Osteocyte (in vitro differentiated cells): ENCODE measurements around the gene MINAR1. TPM values are rescaled to one million over a fixed set of nuclear protein-coding genes. Genes with fewer than 3 reads are reported as not detected.

Experiments used
- DNase-seq: peaks from one replicate; pipeline ENCODE4 v3.0.0; 2021; ENCODE audit warnings: mixed read lengths; ENCODE audit not compliant: unreplicated experiment; ENCODE audit errors: extremely low spot score
- H3K27ac Mint-ChIP-seq: one replicate; pipeline ENCODE4 v1.8.0; 2021; ENCODE audit warnings: mild to moderate bottlenecking, mixed read lengths; ENCODE audit not compliant: unreplicated experiment
- H3K27me3 Mint-ChIP-seq: one replicate; pipeline ENCODE4 v1.8.0; 2021; ENCODE audit warnings: mixed read lengths; ENCODE audit not compliant: unreplicated experiment
- H3K36me3 Mint-ChIP-seq: one replicate; pipeline ENCODE4 v1.8.0; 2021; ENCODE audit warnings: mixed read lengths; ENCODE audit not compliant: unreplicated experiment
- H3K4me1 Mint-ChIP-seq: one replicate; pipeline ENCODE4 v1.8.0; 2021; ENCODE audit warnings: mixed read lengths; ENCODE audit not compliant: unreplicated experiment
- H3K4me3 Mint-ChIP-seq: one replicate; pipeline ENCODE4 v1.8.0; 2021; ENCODE audit warnings: mild to moderate bottlenecking, moderate library complexity, mixed read lengths; ENCODE audit not compliant: unreplicated experiment
- H3K9me3 Mint-ChIP-seq: one replicate; pipeline ENCODE4 v1.8.0; 2021; ENCODE audit warnings: mixed read lengths; ENCODE audit not compliant: unreplicated experiment
- total RNA-seq: library from RNA; stranded (reverse); gene quantifications from 2 replicates; pipeline ENCODE4 v1.2.1, GENCODE V29; 2021
- TF ChIP-seq, protein P1 (sequence below): fragments of 200-600 bp; sonication (generic); IDR thresholded peaks from 2 replicates; pipeline ENCODE4 v1.5.0; 2021; ENCODE audit warnings: antibody characterized with exemption, mild to moderate bottlenecking, moderate library complexity

MINAR1 gene
- total RNA-seq, 1 donor from 2014 or later: 2.1 TPM

DNA sequence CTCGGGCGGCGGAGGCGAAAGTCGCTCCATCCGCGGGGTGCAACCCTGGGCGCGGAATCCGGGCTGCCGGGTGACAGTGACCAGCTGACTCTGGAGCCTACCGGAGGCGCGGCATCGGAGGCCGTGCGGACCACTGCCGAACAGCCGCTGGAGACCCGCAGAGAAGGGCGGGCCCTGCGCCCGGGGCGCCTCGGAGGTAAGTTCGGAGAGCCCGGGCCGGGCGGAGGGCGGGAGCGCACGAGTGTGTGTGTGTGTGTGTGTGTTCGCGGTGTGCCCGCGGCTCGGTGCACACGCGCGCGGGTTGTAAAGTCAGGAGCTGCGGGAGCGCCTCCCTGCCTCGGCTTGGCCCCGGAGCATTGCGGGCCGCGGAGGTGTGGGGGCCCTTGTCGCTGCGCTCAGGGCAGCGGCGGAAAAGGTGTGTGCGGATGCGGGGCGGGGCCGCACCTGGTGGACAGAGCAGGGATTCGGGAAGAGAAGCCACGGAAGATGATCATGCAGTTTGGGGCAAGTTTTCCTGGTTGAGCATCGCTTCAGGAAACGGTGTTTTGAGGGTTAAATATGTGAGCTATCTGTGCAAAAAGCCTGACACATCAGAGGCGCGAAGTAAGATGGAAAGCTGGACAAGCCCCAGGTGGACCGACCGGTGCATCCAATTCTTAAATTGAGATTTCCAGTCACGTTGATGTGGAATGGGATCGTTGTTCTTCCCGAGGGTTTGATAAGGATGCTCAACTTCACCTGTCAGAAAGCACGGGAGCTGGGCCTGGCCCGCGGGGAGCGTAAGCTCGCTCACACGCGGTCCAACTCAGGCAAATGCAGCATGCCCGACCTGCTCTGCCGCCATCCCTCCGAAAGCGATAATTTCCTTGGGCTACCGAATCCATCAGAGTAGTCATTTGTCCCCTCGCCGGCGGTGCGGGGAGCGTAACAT, 474 bp downstream of the MINAR1 start:
- TF ChIP-seq, protein P1, sequence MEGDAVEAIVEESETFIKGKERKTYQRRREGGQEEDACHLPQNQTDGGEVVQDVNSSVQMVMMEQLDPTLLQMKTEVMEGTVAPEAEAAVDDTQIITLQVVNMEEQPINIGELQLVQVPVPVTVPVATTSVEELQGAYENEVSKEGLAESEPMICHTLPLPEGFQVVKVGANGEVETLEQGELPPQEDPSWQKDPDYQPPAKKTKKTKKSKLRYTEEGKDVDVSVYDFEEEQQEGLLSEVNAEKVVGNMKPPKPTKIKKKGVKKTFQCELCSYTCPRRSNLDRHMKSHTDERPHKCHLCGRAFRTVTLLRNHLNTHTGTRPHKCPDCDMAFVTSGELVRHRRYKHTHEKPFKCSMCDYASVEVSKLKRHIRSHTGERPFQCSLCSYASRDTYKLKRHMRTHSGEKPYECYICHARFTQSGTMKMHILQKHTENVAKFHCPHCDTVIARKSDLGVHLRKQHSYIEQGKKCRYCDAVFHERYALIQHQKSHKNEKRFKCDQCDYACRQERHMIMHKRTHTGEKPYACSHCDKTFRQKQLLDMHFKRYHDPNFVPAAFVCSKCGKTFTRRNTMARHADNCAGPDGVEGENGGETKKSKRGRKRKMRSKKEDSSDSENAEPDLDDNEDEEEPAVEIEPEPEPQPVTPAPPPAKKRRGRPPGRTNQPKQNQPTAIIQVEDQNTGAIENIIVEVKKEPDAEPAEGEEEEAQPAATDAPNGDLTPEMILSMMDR: no peak
- Mint-ChIP-seq H3K4me3 (peak overlapping the region; percentile 57), H3K4me1 (peaks cover 10% of the 10 kb centered on the region)

DNA sequence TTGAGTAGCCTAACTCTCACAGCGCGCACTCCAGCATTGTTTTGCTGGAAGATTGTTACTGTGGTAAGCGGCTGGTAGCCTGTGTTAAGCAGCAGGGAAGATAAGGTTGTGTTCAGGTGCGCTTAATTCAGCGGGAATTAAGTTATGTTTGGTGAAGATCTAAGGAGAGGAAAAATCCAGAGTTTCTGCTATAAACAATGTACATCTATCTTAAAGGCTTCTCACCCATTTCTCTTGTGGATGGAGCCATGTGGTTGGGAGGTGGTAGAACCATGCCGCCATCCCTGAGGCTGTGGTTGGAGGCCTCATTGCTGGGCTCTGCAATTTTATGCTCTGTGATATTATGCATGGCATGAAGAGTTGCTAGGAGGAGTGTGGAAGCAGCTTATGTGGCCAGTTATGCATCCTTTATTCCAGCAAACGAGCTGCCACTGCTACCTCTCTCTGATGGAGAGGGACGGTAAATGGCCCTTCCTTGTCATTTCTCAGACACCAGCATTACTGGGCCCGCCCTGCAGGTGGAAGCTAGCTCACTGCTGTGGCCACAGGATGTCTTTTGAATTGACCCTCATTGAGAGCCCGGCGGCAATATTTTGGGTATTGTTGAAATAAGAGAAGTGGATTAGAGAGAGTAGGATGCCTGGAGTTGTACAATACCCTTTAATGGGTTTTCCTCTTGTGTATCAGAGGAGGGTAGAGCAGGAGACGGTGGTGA, 1.3 kb downstream of the MINAR1 start:
- H3K9me3 Mint-ChIP-seq: no peaks in the 10 kb centered on the region
- peaks cover 10% of the 10 kb centered on the region for H3K4me1 Mint-ChIP-seq

More for the DNA sequence above, 474 bp downstream of the MINAR1 start:
- Mint-ChIP-seq H3K27me3 (peaks cover 78% of the 10 kb centered on the region), H3K27ac (no peak overlapping the region), H3K9me3 (no peaks in the 10 kb centered on the region), H3K36me3 (no peaks in the 10 kb centered on the region)
- no peak for DNase-seq

DNA sequence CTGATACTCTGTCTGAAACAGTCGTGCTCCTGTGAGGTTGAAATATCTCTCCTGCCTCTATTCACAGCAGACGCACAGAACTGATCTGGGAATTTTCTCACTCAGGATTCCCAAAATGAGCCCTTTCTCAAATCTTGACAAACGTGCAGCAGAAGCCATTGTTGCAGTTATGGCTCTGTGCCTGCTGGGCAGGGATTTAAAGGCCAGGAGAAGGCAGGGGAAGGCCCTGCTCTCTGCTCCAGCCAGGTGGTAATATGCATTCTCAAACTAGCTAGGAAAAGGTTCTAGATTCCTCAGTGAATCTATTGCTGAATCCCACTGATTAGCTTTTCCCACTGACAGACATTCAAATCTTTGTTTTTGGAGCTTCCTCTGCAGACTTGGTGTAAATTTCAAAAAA, 2.2 kb downstream of the MINAR1 start:
- Mint-ChIP-seq H3K27ac (no peak overlapping the region), H3K4me1 (peaks cover 10% of the 10 kb centered on the region), H3K27me3 (peaks cover 64% of the 10 kb centered on the region), H3K4me3 (no peak overlapping the region), H3K9me3 (no peaks in the 10 kb centered on the region), H3K36me3 (no peaks in the 10 kb centered on the region)
- TF ChIP-seq, protein P1: no peak
- no peak for DNase-seq

More for the DNA sequence above, 1.3 kb downstream of the MINAR1 start:
- peak overlapping the region; percentile 57 for H3K4me3 Mint-ChIP-seq
- H3K36me3 Mint-ChIP-seq: no peaks in the 10 kb centered on the region
- peaks cover 73% of the 10 kb centered on the region for H3K27me3 Mint-ChIP-seq
- no peak for DNase-seq
- TF ChIP-seq, protein P1: no peak
- no peak overlapping the region for H3K27ac Mint-ChIP-seq

DNA sequence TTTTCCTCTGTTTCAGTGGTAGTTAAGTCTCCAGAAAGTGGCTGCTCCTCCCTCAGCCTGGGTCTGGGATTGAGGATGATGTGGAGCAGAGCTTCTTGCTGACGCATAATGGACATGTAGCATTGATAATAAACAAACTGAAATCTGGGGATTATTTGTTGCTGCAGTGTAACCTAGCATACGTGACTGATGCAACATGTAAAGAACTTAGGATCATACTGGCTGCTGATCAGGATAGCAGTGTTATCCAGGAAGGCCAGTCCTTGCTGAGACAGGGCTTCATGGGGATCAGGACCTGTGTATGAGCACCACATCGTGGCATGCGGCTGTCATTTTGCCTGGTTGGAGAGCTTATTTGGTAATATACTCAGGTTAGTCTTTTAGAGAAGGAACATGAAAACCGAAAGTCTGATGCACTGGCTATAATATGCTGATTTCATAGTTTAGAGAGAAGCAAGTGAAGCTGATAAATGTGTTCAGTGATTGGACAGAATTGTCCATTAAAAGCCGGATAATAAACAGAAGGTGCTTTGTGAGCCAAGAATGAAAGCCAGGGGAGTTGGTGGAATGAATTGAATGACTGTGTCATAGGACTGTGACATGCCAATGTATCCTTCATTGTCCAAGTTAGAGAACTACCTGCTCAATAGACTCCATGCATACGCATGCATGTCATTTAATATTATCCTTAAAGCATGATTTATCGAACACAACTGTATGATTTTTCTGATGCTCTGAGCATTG, 4.1 kb downstream of the MINAR1 start:
- Mint-ChIP-seq H3K36me3 (no peaks in the 10 kb centered on the region), H3K4me3 (no peak overlapping the region), H3K27me3 (peaks cover 50% of the 10 kb centered on the region), H3K9me3 (no peaks in the 10 kb centered on the region), H3K4me1 (peaks cover 9% of the 10 kb centered on the region), H3K27ac (no peak overlapping the region)
- DNase-seq: no peak
- TF ChIP-seq, protein P1: no peak
